ENCODE results near the gene NDST4. TPM values are rescaled to one million over a fixed set of nuclear protein-coding genes. Genes with fewer than 3 reads are reported as not detected.

NDST4 gene
- total and polyA plus RNA-seq, 2 donors (not counting 1 experiment from before 2014, with no cell fraction given), result not detected

DNA sequence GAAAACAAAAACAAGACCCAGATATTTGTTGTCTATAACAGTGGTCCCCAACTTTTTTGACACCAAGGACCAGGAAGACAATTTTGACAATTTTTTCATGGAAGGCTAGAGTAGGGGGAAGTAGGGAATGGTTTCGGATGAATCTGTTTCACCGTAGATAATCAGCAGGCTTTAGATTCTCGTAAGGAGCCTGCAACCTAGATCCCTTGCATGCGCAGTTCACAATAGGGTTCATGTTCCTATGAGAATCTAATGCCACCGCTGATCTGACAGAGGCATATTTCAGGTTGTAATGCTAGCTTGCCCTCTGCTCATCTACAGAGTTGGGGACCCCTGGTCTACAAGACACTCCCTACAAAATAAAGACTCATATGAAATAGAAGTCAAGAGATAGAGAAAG lies 229.8 kb downstream of the NDST4 start:
- no peaks in the 10 kb centered on the region for H3K27me3 ChIP-seq (ENCODE audit: control insufficient read depth, insufficient read depth, low read length)
- no peak overlapping the region for H2AFZ ChIP-seq (ENCODE audit: low read length)
- H3K9ac ChIP-seq (ENCODE audit: insufficient read depth, low read length), result no peak overlapping the region
- H3K27ac ChIP-seq (ENCODE audit: insufficient read depth, low read length), result no peak overlapping the region
- no peak for DNase-seq (ENCODE audit: low read depth in 2 of 2)
- no peaks in the 10 kb centered on the region for H3K36me3 ChIP-seq (ENCODE audit: control insufficient read depth, insufficient read depth, low read length)
- H3K79me2 ChIP-seq (ENCODE audit: control insufficient read depth, insufficient read depth, low read length), result no peaks in the 10 kb centered on the region
- no peak overlapping the region for H3K4me2 ChIP-seq (ENCODE audit: extremely low read depth, insufficient read depth, low read length)
- H3K4me1 ChIP-seq (ENCODE audit: control insufficient read depth, extremely low read depth, insufficient read depth, low read length), result no peaks in the 10 kb centered on the region
- no peak for TF ChIP-seq EZH2 (IDR thresholded peaks at IDR 0.05; ENCODE audit: low read length, missing control alignments)
- TF ChIP-seq, protein P1, sequence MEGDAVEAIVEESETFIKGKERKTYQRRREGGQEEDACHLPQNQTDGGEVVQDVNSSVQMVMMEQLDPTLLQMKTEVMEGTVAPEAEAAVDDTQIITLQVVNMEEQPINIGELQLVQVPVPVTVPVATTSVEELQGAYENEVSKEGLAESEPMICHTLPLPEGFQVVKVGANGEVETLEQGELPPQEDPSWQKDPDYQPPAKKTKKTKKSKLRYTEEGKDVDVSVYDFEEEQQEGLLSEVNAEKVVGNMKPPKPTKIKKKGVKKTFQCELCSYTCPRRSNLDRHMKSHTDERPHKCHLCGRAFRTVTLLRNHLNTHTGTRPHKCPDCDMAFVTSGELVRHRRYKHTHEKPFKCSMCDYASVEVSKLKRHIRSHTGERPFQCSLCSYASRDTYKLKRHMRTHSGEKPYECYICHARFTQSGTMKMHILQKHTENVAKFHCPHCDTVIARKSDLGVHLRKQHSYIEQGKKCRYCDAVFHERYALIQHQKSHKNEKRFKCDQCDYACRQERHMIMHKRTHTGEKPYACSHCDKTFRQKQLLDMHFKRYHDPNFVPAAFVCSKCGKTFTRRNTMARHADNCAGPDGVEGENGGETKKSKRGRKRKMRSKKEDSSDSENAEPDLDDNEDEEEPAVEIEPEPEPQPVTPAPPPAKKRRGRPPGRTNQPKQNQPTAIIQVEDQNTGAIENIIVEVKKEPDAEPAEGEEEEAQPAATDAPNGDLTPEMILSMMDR (conservative IDR thresholded peaks at IDR 0.05 in 1 of 2, IDR thresholded peaks at IDR 0.05 in 1 of 2; ENCODE audit: low read depth in 1 of 2, low read length in 2 of 2), result no peak
- H3K9me3 ChIP-seq (ENCODE audit: control insufficient read depth, insufficient read depth, low read depth, low read length), result no peaks in the 10 kb centered on the region
- no peak overlapping the region for H3K4me3 ChIP-seq (replicated peaks in 1 of 4; ENCODE audit: control extremely low read depth in 1 of 4, insufficient read depth in 1 of 4, low read depth in 3 of 4, low read length in 4 of 4)
- H4K20me1 ChIP-seq (ENCODE audit: control insufficient read depth, extremely low read depth, insufficient read depth, low read length), result no peaks in the 10 kb centered on the region

DNA sequence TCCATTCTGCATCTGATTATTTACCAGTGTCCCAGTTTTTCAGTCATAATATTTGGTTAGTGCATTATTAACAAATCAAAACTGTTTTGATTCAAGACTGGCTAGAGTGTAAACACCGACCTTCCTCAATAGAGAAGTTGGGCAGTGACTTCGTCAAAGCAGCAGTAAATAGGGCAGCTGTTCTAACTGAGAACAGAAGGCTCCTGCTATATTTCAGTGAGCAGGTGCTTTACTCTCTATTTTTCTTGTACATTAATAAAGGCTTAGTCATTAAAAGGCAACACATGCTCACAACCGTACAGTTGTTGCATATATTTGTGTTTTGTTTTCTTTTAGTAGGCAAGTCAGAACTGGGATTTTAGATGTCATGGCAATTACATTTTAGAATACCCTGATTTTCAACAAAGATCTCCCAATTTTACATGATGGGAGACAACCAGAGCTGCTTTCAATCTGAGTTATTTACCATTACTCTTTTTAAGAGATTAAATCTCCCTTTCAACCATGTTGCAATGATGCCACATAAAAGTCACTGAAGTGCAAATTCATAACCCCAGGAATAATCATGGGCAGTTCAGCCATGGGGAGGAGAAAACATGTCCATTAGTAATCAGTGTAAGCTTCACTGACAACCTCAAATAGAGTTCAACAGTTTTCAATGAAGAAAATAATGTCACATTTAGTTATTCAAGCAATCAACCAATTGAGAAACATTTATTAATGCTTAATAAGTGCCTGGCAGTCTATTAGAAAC lies 233.3 kb downstream of the NDST4 start:
- no peaks in the 10 kb centered on the region for H3K79me2 ChIP-seq (ENCODE audit: control insufficient read depth, insufficient read depth, low read length)
- no peak overlapping the region for H3K4me2 ChIP-seq (ENCODE audit: extremely low read depth, insufficient read depth, low read length)
- H2AFZ ChIP-seq (ENCODE audit: low read length), result no peak overlapping the region
- no peaks in the 10 kb centered on the region for H3K4me1 ChIP-seq (ENCODE audit: control insufficient read depth, extremely low read depth, insufficient read depth, low read length)
- H3K27me3 ChIP-seq (ENCODE audit: control insufficient read depth, insufficient read depth, low read length), result no peaks in the 10 kb centered on the region
- H3K36me3 ChIP-seq (ENCODE audit: control insufficient read depth, insufficient read depth, low read length), result no peaks in the 10 kb centered on the region
- no peak overlapping the region for H3K27ac ChIP-seq (ENCODE audit: insufficient read depth, low read length)
- DNase-seq (ENCODE audit: low read depth in 2 of 2), result no peak
- no peak overlapping the region for H3K4me3 ChIP-seq (replicated peaks in 1 of 4; ENCODE audit: control extremely low read depth in 1 of 4, insufficient read depth in 1 of 4, low read depth in 3 of 4, low read length in 4 of 4)
- no peak overlapping the region for H3K9ac ChIP-seq (ENCODE audit: insufficient read depth, low read length)
- TF ChIP-seq, protein P1 (conservative IDR thresholded peaks at IDR 0.05 in 1 of 2, IDR thresholded peaks at IDR 0.05 in 1 of 2; ENCODE audit: low read depth in 1 of 2, low read length in 2 of 2), result no peak
- no peak for TF ChIP-seq EZH2 (IDR thresholded peaks at IDR 0.05; ENCODE audit: low read length, missing control alignments)
- no peaks in the 10 kb centered on the region for H3K9me3 ChIP-seq (ENCODE audit: control insufficient read depth, insufficient read depth, low read depth, low read length)
- H4K20me1 ChIP-seq (ENCODE audit: control insufficient read depth, extremely low read depth, insufficient read depth, low read length), result no peaks in the 10 kb centered on the region

DNA sequence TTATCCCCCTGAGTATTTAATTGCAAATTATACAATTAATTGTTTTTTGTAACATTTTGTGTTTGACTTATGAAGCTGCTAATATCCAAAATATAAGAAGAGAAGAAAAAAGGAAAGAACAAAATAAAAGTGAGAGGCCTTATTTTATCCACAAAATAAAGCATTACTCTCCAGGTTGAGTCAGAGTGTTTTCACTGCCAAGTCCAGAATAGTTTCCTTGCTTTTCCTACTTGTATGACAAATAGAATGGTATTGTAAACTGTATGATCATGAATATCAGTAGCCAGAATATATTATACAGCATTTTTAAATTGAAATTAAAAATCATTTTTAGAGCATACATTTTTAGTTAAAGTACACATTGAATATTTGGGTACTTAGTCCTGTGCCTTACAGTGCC lies 237.8 kb downstream of the NDST4 start:
- H3K9me3 ChIP-seq (ENCODE audit: control insufficient read depth, insufficient read depth, low read depth, low read length), result no peaks in the 10 kb centered on the region
- no peaks in the 10 kb centered on the region for H3K79me2 ChIP-seq (ENCODE audit: control insufficient read depth, insufficient read depth, low read length)
- H4K20me1 ChIP-seq (ENCODE audit: control insufficient read depth, extremely low read depth, insufficient read depth, low read length), result no peaks in the 10 kb centered on the region
- H2AFZ ChIP-seq (ENCODE audit: low read length), result no peak overlapping the region
- no peaks in the 10 kb centered on the region for H3K4me1 ChIP-seq (ENCODE audit: control insufficient read depth, extremely low read depth, insufficient read depth, low read length)
- H3K27ac ChIP-seq (ENCODE audit: insufficient read depth, low read length), result no peak overlapping the region
- H3K4me3 ChIP-seq (replicated peaks in 1 of 4; ENCODE audit: control extremely low read depth in 1 of 4, insufficient read depth in 1 of 4, low read depth in 3 of 4, low read length in 4 of 4), result no peak overlapping the region
- no peaks in the 10 kb centered on the region for H3K36me3 ChIP-seq (ENCODE audit: control insufficient read depth, insufficient read depth, low read length)
- no peak overlapping the region for H3K9ac ChIP-seq (ENCODE audit: insufficient read depth, low read length)
- TF ChIP-seq, protein P1 (conservative IDR thresholded peaks at IDR 0.05 in 1 of 2, IDR thresholded peaks at IDR 0.05 in 1 of 2; ENCODE audit: low read depth in 1 of 2, low read length in 2 of 2), result no peak
- TF ChIP-seq EZH2 (IDR thresholded peaks at IDR 0.05; ENCODE audit: low read length, missing control alignments), result no peak
- DNase-seq (ENCODE audit: low read depth in 2 of 2), result peak; percentile 14 to 37
- no peak overlapping the region for H3K4me2 ChIP-seq (ENCODE audit: extremely low read depth, insufficient read depth, low read length)
- H3K27me3 ChIP-seq (ENCODE audit: control insufficient read depth, insufficient read depth, low read length), result no peaks in the 10 kb centered on the region
